Measurements from ENCODE around the gene DIPK1B. TPM values are rescaled to one million over a fixed set of nuclear protein-coding genes. Genes with fewer than 3 reads are reported as not detected.
A peak's percentile ranks its signal among the peaks of the same experiment; 100 is the strongest.

DIPK1B gene
- total and polyA plus RNA-seq, 10 of the 15 experiments (the other 5 are each of a cell fraction or from before 2014, with no cell fraction given) = 0.08 to 0.28 (median 0.13) TPM; not detected in 3

- H3K9me3 ChIP-seq (replicated peaks; ENCODE audit: control insufficient read depth, insufficient read depth, low read length) = no peaks in the 10 kb centered on the region
- ChIA-PET POLR2A (interaction anchor here (0.6 kb wide), 1 partner anchor 29 kb away, joined by 3 read pairs; no protein-coding TSS in a partner anchor), RAD21 (ENCODE audit: unreplicated experiment) (interaction anchor here (0.6 kb wide), 1 partner anchor 24 kb away, joined by 4 read pairs; no protein-coding TSS in a partner anchor), SMC1A (ENCODE audit: uncharacterized antibody, unreplicated experiment) (interaction anchor here (0.7 kb wide), 1 partner anchor 40 kb away, joined by 3 read pairs; no protein-coding TSS in a partner anchor), CTCF (interaction anchor here (0.7 to 2.6 kb wide), 19 partner anchors 11 to 432 kb away, joined by 3 to 13 read pairs (median 4); no protein-coding TSS in a partner anchor)
- H3K9ac ChIP-seq (ENCODE audit: control insufficient read depth, insufficient read depth, low read length) = no peak overlapping the region
- no peak overlapping the region for H3K4me2 ChIP-seq (ENCODE audit: control insufficient read depth, insufficient read depth)
- no peaks in the 10 kb centered on the region for H3K4me1 ChIP-seq (ENCODE audit: control insufficient read depth, insufficient read depth, low read length)
- H3K36me3 ChIP-seq (ENCODE audit: control insufficient read depth in 2 of 2, insufficient read depth in 2 of 2, low read length in 1 of 2) = no peaks in the 10 kb centered on the region; a peak in 1 of 4 replicates
- TF ChIP-seq SMC3 (IDR thresholded peaks at IDR 0.05; ENCODE audit: borderline replicate concordance, low read length) = 0 out of 2 replicates have a peak, but pooled peaks have one; percentile 10
- TF ChIP-seq IKZF1 (conservative IDR thresholded peaks at IDR 0.05) = 0 out of 2 replicates have a peak, but pooled peaks have one; percentile 12
- no peak for TF ChIP-seq SUZ12 (IDR thresholded peaks at IDR 0.05; ENCODE audit: unreplicated experiment)
- no peak for TF ChIP-seq ESRRA (IDR thresholded peaks at IDR 0.05; ENCODE audit: low read length)
- TF ChIP-seq RAD21 (IDR thresholded peaks at IDR 0.05; ENCODE audit: insufficient read depth, low read depth, low read length) = peak; percentile 44; the same call in 1 of the 2 replicates
- TF ChIP-seq KLF5 (IDR thresholded peaks at IDR 0.05; ENCODE audit: partially characterized antibody) = no peak
- TF ChIP-seq, protein P1, sequence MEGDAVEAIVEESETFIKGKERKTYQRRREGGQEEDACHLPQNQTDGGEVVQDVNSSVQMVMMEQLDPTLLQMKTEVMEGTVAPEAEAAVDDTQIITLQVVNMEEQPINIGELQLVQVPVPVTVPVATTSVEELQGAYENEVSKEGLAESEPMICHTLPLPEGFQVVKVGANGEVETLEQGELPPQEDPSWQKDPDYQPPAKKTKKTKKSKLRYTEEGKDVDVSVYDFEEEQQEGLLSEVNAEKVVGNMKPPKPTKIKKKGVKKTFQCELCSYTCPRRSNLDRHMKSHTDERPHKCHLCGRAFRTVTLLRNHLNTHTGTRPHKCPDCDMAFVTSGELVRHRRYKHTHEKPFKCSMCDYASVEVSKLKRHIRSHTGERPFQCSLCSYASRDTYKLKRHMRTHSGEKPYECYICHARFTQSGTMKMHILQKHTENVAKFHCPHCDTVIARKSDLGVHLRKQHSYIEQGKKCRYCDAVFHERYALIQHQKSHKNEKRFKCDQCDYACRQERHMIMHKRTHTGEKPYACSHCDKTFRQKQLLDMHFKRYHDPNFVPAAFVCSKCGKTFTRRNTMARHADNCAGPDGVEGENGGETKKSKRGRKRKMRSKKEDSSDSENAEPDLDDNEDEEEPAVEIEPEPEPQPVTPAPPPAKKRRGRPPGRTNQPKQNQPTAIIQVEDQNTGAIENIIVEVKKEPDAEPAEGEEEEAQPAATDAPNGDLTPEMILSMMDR (IDR thresholded peaks at IDR 0.05 in 2 of 3, conservative IDR thresholded peaks at IDR 0.05 in 1 of 3; ENCODE audit: control insufficient read depth in 2 of 3, extremely low read depth in 1 of 3, insufficient read depth in 1 of 3, low read depth in 3 of 3, low read length in 3 of 3) = peak; percentile 70 to 95 (median 78)
- TF ChIP-seq, protein P2, sequence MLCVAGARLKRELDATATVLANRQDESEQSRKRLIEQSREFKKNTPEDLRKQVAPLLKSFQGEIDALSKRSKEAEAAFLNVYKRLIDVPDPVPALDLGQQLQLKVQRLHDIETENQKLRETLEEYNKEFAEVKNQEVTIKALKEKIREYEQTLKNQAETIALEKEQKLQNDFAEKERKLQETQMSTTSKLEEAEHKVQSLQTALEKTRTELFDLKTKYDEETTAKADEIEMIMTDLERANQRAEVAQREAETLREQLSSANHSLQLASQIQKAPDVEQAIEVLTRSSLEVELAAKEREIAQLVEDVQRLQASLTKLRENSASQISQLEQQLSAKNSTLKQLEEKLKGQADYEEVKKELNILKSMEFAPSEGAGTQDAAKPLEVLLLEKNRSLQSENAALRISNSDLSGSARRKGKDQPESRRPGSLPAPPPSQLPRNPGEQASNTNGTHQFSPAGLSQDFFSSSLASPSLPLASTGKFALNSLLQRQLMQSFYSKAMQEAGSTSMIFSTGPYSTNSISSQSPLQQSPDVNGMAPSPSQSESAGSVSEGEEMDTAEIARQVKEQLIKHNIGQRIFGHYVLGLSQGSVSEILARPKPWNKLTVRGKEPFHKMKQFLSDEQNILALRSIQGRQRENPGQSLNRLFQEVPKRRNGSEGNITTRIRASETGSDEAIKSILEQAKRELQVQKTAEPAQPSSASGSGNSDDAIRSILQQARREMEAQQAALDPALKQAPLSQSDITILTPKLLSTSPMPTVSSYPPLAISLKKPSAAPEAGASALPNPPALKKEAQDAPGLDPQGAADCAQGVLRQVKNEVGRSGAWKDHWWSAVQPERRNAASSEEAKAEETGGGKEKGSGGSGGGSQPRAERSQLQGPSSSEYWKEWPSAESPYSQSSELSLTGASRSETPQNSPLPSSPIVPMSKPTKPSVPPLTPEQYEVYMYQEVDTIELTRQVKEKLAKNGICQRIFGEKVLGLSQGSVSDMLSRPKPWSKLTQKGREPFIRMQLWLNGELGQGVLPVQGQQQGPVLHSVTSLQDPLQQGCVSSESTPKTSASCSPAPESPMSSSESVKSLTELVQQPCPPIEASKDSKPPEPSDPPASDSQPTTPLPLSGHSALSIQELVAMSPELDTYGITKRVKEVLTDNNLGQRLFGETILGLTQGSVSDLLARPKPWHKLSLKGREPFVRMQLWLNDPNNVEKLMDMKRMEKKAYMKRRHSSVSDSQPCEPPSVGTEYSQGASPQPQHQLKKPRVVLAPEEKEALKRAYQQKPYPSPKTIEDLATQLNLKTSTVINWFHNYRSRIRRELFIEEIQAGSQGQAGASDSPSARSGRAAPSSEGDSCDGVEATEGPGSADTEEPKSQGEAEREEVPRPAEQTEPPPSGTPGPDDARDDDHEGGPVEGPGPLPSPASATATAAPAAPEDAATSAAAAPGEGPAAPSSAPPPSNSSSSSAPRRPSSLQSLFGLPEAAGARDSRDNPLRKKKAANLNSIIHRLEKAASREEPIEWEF (IDR thresholded peaks at IDR 0.05; ENCODE audit: insufficient replicate concordance, low read depth, low read length) = no peak
- no peak for TF ChIP-seq NKRF (conservative IDR thresholded peaks at IDR 0.05)
- TF ChIP-seq NR2C1 (IDR thresholded peaks at IDR 0.05) = no peak
- peak in 1 of 2 experiments; percentile 69; a peak in 1 of 3 replicates for TF ChIP-seq EGR1 (IDR thresholded peaks at IDR 0.05; ENCODE audit: borderline replicate concordance in 1 of 2, low read depth in 2 of 2, low read length in 2 of 2)
- 0 out of 2 replicates have a peak, but pooled peaks have one; percentile 27 for TF ChIP-seq YY1 (IDR thresholded peaks at IDR 0.05; ENCODE audit: low read depth, low read length)
- no peak overlapping the region for H3K27ac ChIP-seq (ENCODE audit: control insufficient read depth, insufficient read depth)
- intact Hi-C loops (cut with micrococcal nuclease; ENCODE audit: unreplicated experiment) (no loop called here), in situ Hi-C loops (cut with MboI) (no loop called here)
- DNase-seq (ENCODE audit: low read depth, low spot score) = no peak
- H3K4me3 ChIP-seq = no peak overlapping the region
- peak; percentile 77 for ATAC-seq
- no TSS peak for BruUV-seq (replicated peaks)
- H3K27me3 ChIP-seq (replicated peaks in 1 of 2; ENCODE audit: control insufficient read depth in 2 of 2, insufficient read depth in 2 of 2, low read length in 1 of 2) = peaks cover 0 to 2% of the 10 kb centered on the region in 2 experiments; a peak in 1 of 4 replicates
- H4K20me1 ChIP-seq (ENCODE audit: control insufficient read depth, insufficient read depth) = no peaks in the 10 kb centered on the region
- no peak overlapping the region for H2AFZ ChIP-seq (ENCODE audit: control insufficient read depth, low read depth, low read length)
- WGBS (ENCODE audit: insufficient coverage, insufficient replicate concordance, low lambda C conversion rate, missing lambda C conversion rate) = 29% methylated on average over 26 of the region's 27 CpGs
- FAIRE-seq = no peak
- H3K79me2 ChIP-seq (ENCODE audit: control insufficient read depth, insufficient read depth, low read length) = no peaks in the 10 kb centered on the region
Observed at GRCh38 chr9:136671646-136672430, 40.5 kb upstream of the DIPK1B start.

Measured in GM12878 (cell line).